Measurements from ENCODE around the gene TCL1B.

DNA sequence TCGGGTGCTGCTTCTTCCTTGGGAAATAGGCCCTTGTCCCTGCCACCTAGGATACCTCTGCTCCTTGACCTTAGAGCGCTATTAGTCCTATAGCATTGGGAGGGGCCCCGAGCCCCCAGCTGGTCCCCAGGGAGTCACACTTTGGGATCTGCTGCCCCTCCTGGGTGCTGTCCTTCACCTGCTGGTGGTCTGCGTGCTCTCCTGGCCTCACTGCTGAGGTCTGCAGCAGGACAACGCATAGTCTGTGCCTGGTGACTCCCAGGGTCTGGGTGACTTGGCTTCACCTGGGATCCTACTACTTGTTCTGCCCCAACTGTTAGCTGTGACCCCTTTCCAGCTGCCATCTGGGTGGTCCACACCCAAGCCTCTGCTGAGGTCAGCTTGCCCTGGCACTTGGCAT lies 8.8 kb downstream of the TCL1B start:
- TF ChIP-seq, protein P1, sequence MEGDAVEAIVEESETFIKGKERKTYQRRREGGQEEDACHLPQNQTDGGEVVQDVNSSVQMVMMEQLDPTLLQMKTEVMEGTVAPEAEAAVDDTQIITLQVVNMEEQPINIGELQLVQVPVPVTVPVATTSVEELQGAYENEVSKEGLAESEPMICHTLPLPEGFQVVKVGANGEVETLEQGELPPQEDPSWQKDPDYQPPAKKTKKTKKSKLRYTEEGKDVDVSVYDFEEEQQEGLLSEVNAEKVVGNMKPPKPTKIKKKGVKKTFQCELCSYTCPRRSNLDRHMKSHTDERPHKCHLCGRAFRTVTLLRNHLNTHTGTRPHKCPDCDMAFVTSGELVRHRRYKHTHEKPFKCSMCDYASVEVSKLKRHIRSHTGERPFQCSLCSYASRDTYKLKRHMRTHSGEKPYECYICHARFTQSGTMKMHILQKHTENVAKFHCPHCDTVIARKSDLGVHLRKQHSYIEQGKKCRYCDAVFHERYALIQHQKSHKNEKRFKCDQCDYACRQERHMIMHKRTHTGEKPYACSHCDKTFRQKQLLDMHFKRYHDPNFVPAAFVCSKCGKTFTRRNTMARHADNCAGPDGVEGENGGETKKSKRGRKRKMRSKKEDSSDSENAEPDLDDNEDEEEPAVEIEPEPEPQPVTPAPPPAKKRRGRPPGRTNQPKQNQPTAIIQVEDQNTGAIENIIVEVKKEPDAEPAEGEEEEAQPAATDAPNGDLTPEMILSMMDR (IDR thresholded peaks at IDR 0.05), result no peak
- no peak for TF ChIP-seq RARB (CRISPR knock-in tag; IDR thresholded peaks at IDR 0.05)
- TF ChIP-seq, protein P2, sequence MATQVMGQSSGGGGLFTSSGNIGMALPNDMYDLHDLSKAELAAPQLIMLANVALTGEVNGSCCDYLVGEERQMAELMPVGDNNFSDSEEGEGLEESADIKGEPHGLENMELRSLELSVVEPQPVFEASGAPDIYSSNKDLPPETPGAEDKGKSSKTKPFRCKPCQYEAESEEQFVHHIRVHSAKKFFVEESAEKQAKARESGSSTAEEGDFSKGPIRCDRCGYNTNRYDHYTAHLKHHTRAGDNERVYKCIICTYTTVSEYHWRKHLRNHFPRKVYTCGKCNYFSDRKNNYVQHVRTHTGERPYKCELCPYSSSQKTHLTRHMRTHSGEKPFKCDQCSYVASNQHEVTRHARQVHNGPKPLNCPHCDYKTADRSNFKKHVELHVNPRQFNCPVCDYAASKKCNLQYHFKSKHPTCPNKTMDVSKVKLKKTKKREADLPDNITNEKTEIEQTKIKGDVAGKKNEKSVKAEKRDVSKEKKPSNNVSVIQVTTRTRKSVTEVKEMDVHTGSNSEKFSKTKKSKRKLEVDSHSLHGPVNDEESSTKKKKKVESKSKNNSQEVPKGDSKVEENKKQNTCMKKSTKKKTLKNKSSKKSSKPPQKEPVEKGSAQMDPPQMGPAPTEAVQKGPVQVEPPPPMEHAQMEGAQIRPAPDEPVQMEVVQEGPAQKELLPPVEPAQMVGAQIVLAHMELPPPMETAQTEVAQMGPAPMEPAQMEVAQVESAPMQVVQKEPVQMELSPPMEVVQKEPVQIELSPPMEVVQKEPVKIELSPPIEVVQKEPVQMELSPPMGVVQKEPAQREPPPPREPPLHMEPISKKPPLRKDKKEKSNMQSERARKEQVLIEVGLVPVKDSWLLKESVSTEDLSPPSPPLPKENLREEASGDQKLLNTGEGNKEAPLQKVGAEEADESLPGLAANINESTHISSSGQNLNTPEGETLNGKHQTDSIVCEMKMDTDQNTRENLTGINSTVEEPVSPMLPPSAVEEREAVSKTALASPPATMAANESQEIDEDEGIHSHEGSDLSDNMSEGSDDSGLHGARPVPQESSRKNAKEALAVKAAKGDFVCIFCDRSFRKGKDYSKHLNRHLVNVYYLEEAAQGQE (IDR thresholded peaks at IDR 0.05), result no peak
- TF ChIP-seq EP300 (IDR thresholded peaks at IDR 0.05), result no peak
- no peak for TF ChIP-seq KDM1A (IDR thresholded peaks at IDR 0.05; ENCODE audit: low read depth)
- no peak for TF ChIP-seq CHD4 (IDR thresholded peaks at IDR 0.05; ENCODE audit: borderline replicate concordance)
